CD4-positive, alpha-beta T cell treated with Interleukin-6 at 100 ng/mL for 8 hours (primary cell): ENCODE results near the gene LEF1.
"Not testable (repeated sequence)": the region's sequence is repeated elsewhere in the genome, so short reads cannot be mapped to it uniquely, and the experiment has no call there.

ENCODE experiments used
- DNase-seq: peaks from one replicate; pipeline ENCODE4 v3.0.0-alpha.2; 2020; ENCODE audit warnings: mixed read lengths, low spot score

Gene LEF1

DNA sequence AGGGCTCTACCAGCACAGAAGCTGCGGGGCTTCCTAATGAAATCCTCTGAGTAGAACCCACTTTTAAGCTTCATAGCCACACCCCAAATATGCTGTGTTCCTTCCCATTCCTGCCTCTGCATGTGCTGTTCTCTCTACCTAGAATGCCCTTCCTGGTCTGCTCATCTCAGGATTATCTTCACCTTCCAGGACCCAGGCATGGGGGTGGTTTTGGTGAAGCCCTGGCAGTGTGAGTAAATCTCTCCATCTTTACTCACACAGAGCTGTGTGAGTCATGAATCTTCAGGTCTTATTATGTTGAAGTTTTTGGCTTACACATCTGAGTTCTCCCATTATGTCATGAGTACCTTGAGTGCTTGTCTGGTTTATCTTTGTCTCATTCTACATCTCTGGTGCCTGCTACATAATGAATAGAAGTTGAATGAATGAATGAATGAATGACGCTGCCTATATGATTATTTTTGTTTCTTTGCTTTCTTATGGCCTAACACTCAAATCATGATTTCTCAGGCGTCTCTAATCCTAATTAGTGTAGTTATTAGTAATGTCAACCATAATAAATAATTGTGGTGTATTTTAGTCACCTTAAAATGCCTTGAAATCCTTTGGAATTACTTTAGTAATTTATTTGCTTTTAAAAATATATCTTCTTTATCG lies 137.2 kb downstream of the LEF1 start:
- DNase-seq: no peak

DNA sequence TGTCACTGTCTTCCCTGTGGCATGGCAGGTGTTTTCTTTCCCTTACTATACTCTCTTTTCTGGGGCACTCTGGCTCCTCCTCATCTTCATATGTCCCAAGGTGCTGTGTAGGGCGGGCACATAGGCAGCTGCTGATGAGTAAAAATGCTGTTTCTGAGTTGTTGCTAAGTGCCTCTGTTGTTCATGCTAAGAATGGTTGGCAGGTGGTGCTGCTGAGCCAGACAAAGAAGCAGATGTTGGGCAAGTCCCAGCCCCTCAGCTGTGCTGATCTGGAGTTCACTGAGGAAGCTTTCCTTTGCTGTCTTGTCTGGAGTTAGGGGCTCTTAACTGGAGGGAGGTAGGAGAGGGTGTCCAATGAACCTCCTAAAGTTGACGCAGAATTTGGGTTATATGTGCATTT lies 138.4 kb downstream of the LEF1 start:
- peak; percentile 78 for DNase-seq

DNA sequence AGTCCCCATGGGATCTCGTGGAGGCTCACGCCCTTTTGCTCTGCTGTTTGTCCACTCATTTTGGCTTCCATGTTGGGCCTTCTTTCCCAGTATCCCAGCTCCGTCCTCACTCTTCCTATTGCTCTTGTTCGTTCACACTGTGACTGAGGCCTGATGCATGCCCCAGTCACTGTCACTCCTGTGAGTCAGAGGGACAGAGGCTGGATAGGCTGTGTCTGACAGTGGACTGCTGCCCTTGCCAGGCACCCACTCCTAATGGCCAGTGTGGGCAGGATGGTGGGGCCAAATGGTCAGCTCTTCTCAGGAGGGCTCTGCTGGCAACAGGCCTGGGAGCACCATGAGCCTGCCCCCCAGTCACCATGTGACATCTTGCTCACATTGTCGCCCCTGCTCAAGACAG lies 139.0 kb downstream of the LEF1 start:
- DNase-seq: no peak

DNA sequence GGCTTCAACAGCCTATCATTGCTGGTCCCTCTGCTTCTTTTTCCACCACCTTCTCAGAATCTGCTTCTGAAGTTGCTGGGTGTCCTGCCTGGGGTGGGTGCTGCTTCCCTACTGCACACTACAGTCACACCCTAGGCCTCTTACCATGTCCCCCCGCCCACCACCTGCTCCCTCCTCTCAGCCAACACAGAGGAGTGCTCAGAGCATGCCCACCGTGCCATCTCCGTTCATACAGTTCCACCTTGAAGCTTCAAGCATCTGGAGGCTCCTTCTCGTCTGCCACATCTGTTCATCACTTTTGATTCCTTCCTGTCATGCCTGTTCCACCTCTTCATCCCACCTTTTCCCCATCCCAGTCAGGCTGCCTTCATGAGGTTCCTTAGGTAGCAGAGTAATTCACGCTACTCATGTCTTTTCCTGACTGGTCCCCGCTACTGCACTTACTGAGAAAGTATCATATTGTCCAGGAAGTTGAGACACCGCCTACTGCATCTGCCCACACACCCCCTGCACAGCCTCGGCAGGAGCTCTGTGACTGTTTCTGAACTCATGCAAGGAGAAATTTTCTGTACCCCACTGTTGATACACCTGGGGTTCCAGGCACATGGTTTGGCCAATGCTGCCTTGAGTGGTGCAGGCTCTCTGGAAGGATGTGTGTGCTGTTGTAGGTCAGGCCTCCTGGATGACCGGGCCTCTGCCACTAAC lies 139.6 kb downstream of the LEF1 start:
- DNase-seq: peak; percentile 40

DNA sequence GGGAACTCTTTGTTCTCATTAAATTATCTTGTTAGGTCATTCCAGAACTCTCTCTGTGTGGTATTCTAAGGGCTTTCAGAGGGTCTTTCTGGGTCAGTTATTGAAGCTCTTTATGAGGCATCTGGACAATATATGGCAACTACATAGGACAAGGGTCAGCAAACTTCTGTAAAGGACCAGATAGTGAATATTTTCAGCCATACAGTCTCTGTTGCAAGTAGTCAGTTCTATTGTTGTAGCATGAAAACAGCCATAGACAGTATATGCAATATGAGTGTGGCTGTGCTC lies 143.9 kb downstream of the LEF1 start:
- DNase-seq: no peak

DNA sequence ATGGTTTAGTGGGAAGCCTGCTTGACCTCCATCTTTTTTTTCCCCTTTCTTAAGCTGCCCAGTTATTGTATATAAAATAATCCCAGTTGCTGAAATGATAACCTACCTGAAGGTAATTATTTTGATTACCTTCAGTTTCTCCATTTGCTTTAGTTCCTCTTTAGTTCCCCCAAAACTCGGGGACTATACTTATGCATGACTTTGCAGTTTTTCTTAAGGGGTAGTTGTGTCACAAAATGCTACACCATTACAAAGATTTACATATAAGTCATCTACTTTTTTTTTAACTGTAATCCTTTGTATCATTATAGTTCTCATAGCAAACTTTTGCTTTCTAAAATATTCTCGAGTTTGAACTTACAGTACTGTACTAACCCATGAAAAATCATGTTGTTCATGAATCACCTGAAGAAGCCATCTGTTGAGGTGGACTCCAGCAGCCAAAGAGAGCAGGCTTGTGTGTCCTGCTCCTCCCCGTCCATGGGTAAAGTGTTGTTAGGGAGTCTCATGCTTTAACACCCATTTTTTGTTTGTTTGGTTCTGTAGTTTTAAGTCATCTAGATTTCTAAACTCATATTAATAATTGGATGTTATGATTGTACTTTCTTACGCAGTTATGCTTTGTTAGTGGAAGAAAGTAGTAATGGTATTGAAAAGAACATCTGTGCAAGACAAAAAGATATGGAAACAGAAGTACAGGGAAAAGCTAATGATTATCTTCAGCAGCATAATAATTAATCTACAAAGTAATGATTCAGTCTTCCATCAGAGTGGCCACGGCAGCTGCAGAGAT lies 144.5 kb downstream of the LEF1 start:
- no peak for DNase-seq

DNA sequence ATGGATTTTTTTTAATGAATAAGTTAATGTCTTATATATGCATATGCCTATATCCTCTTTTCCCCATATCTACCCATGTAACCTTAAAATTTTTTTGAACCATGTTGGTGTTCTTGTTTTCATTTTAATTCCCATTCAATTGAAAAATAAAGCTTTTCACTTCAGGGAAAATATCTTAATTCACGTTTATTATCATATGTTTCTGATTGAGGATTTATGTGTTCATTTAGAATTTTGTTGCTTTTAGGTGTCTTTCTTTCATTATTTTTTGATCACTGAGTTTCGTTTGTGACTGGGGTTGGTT lies 149.9 kb downstream of the LEF1 start:
- no peak for DNase-seq

DNA sequence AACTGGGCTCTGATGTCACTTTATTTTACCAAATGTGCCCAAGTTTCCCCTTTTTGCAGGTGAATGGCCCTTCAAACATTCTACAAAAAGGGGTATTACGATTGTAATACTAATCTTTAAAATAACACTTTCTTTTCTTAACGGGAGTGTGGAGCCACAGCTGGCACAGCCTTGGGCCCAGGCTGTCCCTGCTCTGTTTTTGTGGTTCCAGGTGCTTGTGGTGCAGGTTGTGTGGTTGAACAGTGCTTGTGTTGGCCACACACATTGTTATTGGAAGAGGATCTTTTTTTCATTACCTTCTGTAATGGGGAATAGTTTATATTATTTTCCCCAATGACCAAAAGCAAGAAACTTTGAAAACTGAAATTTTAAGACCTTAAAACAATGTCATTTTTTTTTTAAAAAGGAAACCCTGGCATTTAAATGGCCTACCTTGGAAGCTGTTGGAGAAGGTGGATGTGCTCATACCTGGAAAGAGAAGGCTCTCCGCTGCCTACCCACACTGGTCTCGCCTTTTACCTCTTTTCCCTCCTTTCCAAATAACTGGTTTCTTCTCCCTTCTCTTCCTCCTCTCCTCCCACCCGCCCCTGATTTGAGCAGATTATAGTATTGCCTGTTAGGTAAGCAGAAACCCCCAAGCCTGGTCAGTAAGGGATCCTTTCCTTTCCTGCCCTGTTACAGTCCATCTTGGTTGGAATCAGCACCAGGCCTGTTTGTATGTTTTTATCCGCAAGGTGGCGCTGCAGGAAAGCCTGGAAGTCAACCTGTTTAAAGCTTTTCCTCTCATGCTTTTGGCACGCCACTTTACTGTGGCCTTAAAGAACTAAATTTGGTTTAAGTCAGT lies 150.5 kb downstream of the LEF1 start:
- DNase-seq: peak; percentile 82

DNA sequence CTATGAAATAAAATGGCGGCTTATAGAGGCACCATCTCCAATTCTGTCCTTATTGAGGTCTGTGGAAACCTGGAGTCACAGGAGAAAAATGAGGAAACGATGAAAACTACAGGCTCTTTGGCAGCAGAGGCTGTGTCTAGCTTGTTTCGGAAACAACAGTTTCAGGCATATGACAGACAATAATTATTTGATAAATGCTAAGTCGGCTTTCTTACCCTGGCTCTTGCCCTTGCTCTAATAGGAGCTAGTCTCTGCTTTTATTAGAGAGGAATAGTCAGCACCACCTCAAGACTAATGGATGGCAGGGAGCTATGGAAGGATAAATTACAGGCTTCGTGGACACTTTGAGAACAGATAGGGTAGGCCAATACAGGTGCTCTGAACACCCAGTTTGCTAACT lies 154.8 kb downstream of the LEF1 start:
- DNase-seq: no peak

DNA sequence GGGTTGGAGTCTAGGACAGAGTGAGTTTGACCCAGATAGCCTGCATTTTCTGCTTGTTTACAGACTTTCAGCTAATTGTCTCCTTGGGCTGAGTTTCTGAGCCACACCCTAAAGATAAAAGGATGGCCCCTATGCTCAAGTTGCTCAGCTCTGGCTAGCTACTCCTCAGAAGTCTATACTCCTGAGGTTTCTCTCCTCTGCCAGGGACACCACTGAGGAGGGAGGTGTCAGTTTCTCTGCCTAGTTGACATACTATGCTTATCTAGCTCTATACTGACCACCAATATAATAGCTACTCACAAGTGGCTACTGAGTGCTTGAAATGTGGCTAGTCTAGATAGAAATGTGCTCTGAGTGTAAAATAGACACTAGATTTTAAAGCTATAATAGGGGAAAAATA lies 155.4 kb downstream of the LEF1 start:
- no peak for DNase-seq

DNA sequence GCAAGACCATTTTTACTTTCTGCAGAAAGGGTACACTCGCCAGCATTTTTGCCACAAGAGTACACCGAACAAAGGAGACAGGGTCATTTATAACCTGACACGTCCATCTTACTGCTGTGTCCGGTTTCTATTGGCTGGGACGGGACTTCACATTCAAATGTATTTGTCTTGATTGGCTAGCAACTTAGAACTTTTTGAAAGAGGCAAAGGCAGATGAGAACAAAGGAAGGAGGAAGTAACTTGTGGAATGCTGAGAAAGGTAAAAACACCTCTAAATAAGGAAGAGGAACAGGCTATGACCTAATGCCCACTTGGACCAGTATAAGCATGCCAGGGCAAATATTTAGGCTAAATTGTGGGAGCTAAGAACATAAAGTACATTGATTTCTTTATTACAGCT lies 156.3 kb downstream of the LEF1 start:
- DNase-seq: not testable (repeated sequence)

DNA sequence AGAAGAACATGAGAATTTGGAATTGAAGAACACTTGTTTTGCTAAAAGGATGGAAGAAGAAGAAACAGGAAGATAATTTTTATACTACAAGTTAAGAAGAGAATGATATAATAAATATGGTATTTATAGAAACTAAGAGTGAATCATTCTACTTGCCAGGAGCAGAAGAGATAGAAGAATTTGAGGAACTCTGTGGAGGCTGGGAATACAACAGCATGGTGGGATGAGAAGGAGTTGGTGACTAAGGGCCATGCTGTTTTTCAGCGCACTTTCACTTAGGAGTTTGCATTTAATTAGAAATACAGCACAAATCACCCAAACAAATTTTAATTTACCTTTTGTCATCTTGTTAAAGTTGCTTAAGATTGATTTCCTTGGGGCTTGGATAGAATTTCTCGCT lies 158.6 kb downstream of the LEF1 start:
- DNase-seq: no peak

DNA sequence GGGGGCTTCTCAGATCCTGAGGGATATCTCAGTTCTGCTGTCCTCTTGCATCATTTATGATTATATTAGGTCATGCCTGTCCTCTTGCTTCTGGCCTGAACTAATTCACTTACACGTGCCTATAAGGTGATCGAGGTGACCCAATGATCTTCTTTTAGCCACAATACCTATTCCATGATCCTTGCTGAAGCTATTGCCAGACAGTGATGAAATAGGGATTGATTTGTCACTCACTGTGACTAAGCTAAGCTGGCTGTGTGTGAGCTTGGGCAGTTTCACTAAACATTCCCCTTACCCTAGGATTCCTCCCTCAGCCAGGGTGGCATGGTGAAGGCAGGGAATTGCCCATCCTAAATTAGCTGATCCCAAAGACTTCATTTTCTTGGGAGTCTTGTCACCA lies 160.0 kb downstream of the LEF1 start:
- DNase-seq: no peak

DNA sequence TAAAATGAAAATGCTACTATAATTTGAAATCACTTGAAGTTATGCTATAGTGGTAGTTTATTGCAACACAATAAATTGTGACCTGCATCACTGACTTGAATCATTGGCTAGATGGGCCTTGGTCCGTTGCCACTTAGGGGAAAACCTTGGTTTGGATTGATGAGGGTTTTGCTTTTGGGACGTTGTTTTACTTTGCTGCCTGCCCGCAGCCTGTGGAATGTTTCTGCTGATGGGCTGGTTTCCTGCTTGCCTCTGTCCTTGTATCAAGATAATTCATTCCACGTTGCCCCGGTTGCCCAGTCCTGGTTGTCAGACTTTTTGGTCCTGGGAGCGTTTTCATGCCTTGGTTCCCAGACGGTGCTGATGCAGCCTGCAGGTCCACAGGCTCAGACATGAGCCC lies 160.7 kb downstream of the LEF1 start:
- DNase-seq: no peak

DNA sequence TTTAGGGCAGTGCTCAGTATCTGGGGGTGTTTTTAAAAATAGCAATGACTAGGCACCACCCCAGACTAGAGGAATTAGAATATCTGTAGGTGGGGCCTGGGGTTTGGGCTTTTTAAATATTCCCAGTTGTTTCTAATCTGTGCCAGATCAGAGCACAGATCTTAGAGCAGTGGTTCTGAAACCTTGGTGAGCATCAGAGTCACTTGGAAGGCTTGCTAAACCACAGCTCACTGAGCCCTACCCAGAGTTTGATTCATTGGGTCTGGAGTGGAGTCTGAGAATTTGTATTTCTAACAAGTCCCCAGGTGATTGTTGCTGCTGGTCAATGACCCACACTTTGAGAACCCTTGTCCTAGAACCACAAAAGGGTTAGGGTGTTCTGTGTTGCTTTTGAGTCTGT lies 162.4 kb downstream of the LEF1 start:
- DNase-seq: no peak

DNA sequence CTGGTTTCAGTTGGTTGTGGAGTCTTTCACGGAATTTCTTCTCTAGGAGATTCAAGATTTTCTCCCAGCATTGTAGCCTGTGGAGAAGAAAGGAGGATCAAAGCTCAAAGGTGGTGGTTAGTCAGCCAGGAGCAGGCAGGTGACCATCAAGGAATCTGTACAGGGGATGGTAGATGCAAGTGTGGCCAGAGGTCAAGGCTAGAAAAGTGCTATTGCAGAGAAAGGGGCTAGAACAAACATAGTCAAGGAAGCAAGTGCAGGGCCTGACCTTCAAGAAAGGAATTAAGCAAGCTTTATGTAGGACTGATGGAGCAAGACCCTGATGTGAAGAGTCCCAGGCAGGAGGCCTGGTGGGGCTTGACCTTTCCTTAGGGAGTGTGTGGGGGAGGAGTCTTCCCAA lies 162.9 kb downstream of the LEF1 start:
- no peak for DNase-seq

DNA sequence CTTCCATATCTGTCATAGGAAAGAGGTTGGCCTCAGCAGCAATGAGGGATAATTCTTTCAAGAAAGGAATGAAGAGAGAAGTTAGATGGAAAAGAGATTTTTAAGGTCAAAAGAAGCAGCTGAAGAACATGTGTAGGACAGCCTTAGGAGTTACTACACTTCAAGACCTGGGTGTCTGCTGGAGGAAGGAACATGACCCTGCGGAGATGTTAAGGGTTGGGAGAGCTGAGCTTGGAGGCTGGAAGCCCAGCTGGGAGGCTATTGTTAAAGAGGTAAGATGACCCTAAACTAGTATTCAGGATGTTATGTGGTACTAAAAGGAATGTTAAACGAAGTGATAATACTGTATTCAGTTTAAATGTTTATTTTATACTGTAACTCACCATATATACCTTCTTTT lies 164.1 kb downstream of the LEF1 start:
- no peak for DNase-seq

DNA sequence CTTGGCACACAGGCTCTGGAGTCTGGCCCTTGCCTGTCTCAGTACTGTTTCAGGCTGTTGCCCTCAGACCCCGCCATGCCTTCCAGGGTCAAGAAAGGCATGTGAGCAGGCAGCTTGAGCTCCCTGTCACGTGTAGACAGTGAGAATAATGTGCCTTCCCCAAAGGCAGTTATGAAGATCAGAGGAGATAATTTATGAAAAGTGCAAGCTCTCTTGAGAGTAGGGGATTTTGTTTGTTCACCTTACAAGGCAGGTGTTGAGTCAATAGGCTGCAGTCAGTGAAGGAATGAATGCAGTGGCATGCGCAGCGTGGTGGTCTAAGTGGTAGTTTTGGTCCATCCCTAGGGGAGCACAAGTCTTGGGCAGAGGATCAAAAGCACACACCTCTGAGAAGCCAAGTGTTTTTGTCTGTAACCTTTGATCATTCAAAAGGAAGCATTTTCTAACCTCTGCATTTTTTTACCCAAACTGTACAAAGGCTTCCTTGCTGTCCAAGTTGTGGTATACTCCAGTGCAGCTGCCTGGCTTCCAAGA lies 164.7 kb downstream of the LEF1 start:
- DNase-seq: no peak

DNA sequence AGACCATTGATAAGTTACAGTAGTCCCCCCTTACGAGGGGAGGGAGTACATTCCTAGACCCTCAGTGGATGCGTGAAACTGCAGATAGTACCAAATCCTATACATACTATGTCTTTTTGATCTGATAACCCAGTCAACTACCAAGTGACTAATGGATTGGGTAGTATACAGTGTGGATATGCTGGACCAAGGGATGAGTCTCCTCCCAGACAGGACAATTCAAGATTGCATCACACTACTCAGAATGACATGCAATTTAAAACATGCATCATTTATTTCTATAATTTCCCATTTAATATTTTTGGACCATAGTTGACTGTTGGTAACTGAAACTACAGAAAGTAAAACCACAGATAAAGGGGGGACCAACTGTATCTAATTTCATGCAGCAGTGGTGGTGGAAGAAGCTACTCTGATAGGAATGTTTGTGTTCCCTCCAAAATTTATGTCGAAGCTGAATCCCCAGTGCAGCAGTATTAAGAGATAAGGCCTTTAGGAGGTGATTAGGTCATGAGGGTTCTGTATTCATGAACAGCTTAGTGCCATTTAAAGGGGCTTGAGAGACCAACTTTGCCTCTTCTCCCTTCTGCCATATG lies 167.1 kb downstream of the LEF1 start:
- DNase-seq: no peak

DNA sequence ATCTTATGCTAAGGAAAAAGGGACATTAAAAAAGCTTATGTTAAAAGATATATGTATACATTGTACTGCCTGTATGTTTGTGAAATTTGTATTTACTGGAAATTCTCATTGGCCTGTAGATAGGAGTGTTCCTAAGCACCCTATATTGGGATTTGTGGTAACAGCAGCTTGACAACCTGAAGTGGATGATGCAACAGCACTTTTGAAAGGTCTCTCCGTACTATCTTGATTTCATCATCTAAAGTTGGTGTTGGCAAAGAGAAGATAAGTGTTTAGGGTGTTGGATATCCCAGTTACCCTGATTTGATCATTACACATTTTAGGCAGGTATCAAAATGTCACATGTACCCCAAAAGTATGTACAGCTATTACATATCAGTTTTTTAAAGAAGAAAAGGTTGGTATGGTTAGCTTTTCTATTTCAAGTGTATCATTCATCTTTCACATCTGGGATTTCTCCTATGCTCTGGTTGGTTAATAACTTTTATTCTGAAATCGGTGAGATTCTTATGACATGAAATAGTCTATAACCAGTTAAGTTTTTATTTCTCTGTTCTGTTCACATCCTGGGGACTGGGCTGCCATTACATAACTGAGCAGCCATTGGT lies 168.7 kb downstream of the LEF1 start:
- DNase-seq: no peak

DNA sequence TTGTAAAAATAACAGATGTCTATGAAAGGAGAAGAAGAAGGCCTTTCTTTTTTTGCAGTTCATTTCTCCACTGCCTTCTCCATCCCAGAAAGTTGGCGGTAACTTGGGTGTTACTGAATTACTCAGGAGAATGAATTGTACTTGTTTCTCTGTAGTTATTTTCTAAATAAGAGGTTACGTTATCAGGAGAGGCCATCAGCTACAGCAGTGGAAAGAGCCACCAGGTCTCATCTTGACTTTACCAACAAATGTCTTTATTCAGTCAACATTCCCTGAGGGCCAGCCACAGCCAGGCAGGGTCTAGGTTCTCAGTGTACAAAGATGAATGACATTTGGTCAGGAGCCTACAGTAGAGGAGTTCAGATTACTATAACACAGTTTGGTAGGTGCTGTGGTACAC lies 170.9 kb downstream of the LEF1 start:
- no peak for DNase-seq
